GM21786 (cell line): ENCODE data around the gene GAPVD1.
"Not testable (repeated sequence)": the region's sequence is repeated elsewhere in the genome, so short reads cannot be mapped to it uniquely, and the experiment has no call there.

Source experiments
- ATAC-seq: cut with Tn5 transposase; IDR thresholded peaks from one replicate; pipeline ENCODE4 v1.9.1; 2021; ENCODE audit not compliant: unreplicated experiment

GAPVD1 gene

GRCh38 chr9:125366676-125367075, 105.0 kb downstream of the GAPVD1 start:
- no peak for ATAC-seq

- ATAC-seq, result no peak
Observed at GRCh38 chr9:125370786-125371185, 109.2 kb downstream of the GAPVD1 start.

- ATAC-seq, result no peak
Observed at GRCh38 chr9:125372441-125373226, 111.0 kb downstream of the GAPVD1 start.

GRCh38 chr9:125374443-125375309, 113.0 kb downstream of the GAPVD1 start:
- ATAC-seq, result no peak

GRCh38 chr9:125375820-125376219, 114.2 kb downstream of the GAPVD1 start:
- ATAC-seq, result no peak

- ATAC-seq, result no peak
Observed at GRCh38 chr9:125376261-125377226, 114.9 kb downstream of the GAPVD1 start.

GRCh38 chr9:125377584-125378250, 116.1 kb downstream of the GAPVD1 start:
- ATAC-seq, result no peak

- ATAC-seq, result no peak
Observed at GRCh38 chr9:125378778-125379177, 117.2 kb downstream of the GAPVD1 start.

- ATAC-seq, result no peak
Observed at GRCh38 chr9:125379208-125379607, 117.6 kb downstream of the GAPVD1 start.

- no peak for ATAC-seq
Observed at GRCh38 chr9:125380406-125380805, 118.8 kb downstream of the GAPVD1 start.

- no peak for ATAC-seq
Observed at GRCh38 chr9:125387861-125388524, 126.4 kb downstream of the GAPVD1 start.

- ATAC-seq, result no peak
Observed at GRCh38 chr9:125388978-125389377, 127.4 kb downstream of the GAPVD1 start.

GRCh38 chr9:125391704-125392103, 130.1 kb downstream of the GAPVD1 start:
- no peak for ATAC-seq

GRCh38 chr9:125393426-125393825, 131.8 kb downstream of the GAPVD1 start:
- no peak for ATAC-seq

- ATAC-seq, result no peak
Observed at GRCh38 chr9:125396799-125397198, 135.2 kb downstream of the GAPVD1 start.

- ATAC-seq, result no peak
Observed at GRCh38 chr9:125397736-125398135, 136.1 kb downstream of the GAPVD1 start.

GRCh38 chr9:125398243-125398642, 136.6 kb downstream of the GAPVD1 start:
- ATAC-seq, result no peak

GRCh38 chr9:125399165-125399564, 137.5 kb downstream of the GAPVD1 start:
- no peak for ATAC-seq

GRCh38 chr9:125399666-125400065, 138.0 kb downstream of the GAPVD1 start:
- ATAC-seq, result no peak

GRCh38 chr9:125400232-125400631, 138.6 kb downstream of the GAPVD1 start:
- ATAC-seq, result not testable (repeated sequence)
